Spinal cord (tissue), 10 donors: ENCODE measurements around the gene GRK3. TPM values are rescaled to one million over a fixed set of nuclear protein-coding genes. Genes with fewer than 3 reads are reported as not detected.
A peak's percentile ranks its signal among the peaks of the same experiment; 100 is the strongest.

Source experiments
- DNase-seq, 6 donors: peaks; one replicate each; pipeline versions ENCODE4 v3.0.0 to v3.0.0-alpha.2; 2013 to 2015; ENCODE audit warnings: low spot score in 6 of 6, low read depth in 4 of 6
- H3K27ac ChIP-seq: one replicate; pipeline ENCODE4 v1.5.1; 2013; ENCODE audit warnings: low read depth, low read length, control low read depth
- H3K27me3 ChIP-seq: one replicate; pipeline ENCODE4 v1.6.1; 2013; ENCODE audit warnings: low read length; ENCODE audit not compliant: control insufficient read depth, insufficient read depth
- H3K36me3 ChIP-seq: one replicate; pipeline ENCODE4 v1.6.1; 2013; ENCODE audit warnings: low read length; ENCODE audit not compliant: control insufficient read depth, insufficient read depth
- H3K4me1 ChIP-seq: one replicate; pipeline ENCODE4 v1.6.1; 2013; ENCODE audit warnings: low read length; ENCODE audit not compliant: control insufficient read depth, insufficient read depth
- H3K4me3 ChIP-seq: one replicate; pipeline ENCODE4 v1.5.1; 2013; ENCODE audit warnings: low read depth, low read length, control low read depth
- H3K9me3 ChIP-seq: one replicate; pipeline ENCODE4 v1.6.1; 2013; ENCODE audit warnings: low read length; ENCODE audit not compliant: control insufficient read depth, insufficient read depth
- WGBS: methylation state at CpG from one replicate; pipeline ENCODE4 v1.1.5; 2013; ENCODE audit warnings: missing lambda C conversion rate; ENCODE audit not compliant: insufficient coverage; 5-methylcytosine and 5-hydroxymethylcytosine counted together
- polyA plus RNA-seq, 2 donors: library from polyadenylated mRNA; unstranded; fragments of 120-200 nt; gene quantifications; one replicate each; pipeline ENCODE4 v1.2.1, GENCODE V29; 2013; ENCODE audit not compliant: insufficient read length in 2 of 2
- total RNA-seq, 2 donors: library from RNA; depleted of rRNA in 1 of 2; stranded (reverse); fragments of 120-200 nt in 1 of 2; fragments of >200 nt in 1 of 2; gene quantifications; one replicate each; pipeline versions ENCODE4 v1.2.3 to v1.2.4, GENCODE V29; 2013 to 2014
- donor health status: healthy.

Gene GRK3
- total and polyA plus RNA-seq, 4 donors = 13.6 to 33.7 (median 31.8) TPM

DNA sequence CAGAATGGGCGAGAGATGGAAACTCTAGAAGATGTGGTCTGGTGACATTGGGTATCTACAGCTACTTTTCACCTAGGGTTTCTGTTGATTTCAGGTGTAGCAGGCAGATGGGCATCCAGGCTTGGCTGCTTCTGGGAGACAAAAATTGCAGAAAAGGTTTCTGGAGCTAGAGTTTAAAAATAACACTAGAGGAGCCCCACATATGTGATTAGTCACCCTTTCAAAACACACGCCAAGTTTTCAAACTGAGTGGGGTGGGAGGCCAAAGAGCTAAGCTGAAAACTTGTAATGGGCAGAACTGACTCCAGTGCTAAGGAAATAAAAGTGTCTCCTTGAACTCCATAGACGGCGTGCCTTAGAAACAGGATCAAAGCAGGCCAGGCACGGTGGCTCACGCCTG is 80.8 kb downstream of the GRK3 start:
- no peaks in the 10 kb centered on the region for H3K27me3 ChIP-seq
- no peak overlapping the region for H3K4me3 ChIP-seq
- DNase-seq = no peak
- no peaks in the 10 kb centered on the region for H3K36me3 ChIP-seq
- H3K9me3 ChIP-seq = no peaks in the 10 kb centered on the region
- H3K4me1 ChIP-seq = no peaks in the 10 kb centered on the region
- WGBS = 91% methylated on average over 1 of the region's 6 CpGs
- no peak overlapping the region for H3K27ac ChIP-seq

DNA sequence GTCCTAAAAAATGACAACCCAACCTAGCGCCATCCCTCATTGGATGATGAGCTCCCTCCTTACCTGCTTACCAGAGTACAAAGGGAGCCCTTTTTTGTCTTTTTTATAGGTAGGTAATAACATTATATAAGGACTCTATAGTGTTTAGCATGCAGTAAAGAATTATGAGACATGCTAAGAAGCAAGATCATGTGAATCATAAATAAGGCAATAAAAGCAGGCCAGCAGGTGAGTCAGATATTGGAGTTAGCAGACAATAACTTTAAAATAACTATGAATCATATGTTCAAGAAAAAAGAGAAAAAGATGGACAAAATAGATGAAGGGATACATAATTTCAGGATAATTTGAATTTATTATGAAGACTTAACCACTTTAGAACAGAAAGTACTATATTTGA is 81.5 kb downstream of the GRK3 start:
- no peaks in the 10 kb centered on the region for H3K4me1 ChIP-seq
- WGBS = no CpG with 5 or more reads among the region's 1 CpG
- no peaks in the 10 kb centered on the region for H3K36me3 ChIP-seq
- H3K27me3 ChIP-seq = no peaks in the 10 kb centered on the region
- H3K9me3 ChIP-seq = no peaks in the 10 kb centered on the region
- no peak overlapping the region for H3K4me3 ChIP-seq
- no peak overlapping the region for H3K27ac ChIP-seq
- DNase-seq = no peak

DNA sequence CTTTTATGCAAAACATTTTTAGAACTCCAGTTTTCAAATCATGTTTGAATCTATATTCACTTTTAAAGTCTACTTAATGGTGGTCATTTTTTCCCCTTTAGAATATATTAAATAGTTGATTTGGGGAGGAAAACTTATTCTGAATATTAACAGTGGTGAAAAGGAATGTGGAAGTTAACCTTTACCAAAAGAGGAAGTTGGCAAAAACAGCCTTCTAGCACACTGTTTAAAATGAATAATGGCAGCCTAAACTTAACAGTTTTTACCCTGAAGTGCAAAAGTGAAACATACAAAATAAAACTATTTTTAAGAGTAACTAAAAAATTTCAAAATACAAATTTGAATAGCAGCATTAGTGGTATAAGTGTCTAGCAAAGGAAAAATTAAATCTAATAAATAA is 86.4 kb downstream of the GRK3 start:
- Histone ChIP-seq H3K9me3 (no peaks in the 10 kb centered on the region), H3K36me3 (no peaks in the 10 kb centered on the region), H3K4me3 (no peak overlapping the region), H3K27me3 (no peaks in the 10 kb centered on the region), H3K27ac (no peak overlapping the region), H3K4me1 (no peaks in the 10 kb centered on the region)
- no peak for DNase-seq

DNA sequence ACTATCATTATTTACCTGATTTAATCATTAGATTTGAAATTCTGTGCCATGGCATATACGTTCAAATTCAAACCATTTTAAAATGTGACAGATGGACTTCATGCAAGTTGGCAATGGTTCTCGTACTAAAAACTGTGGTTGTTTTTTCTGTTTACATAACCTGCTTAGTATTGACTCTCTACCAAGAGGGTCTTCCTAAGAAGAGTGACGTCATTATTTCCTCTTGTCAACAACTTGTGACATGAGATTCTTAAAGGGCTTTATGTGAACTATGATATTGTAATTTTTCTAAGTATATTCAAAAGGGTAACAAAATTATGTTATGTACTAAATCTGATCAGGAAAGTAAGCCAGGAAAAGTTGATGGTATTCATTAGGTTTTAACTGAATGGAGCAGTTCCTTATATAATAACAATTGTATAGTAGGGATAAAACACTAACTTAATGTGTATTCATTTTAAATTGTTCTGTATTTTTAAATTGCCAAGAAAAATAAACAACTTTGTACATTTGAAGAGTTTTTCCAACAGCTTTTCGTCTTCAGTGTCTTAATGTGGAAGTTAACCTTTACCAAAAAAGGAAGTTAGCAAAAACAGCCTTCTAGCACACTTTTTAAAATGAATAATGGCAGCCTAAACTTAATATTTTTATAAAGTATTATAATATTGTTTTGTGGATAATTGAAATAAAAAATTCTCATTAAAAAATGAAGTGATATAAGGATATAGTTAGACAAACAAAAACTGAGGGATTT is 87.0 kb downstream of the GRK3 start:
- H3K27me3 ChIP-seq = no peaks in the 10 kb centered on the region
- H3K9me3 ChIP-seq = no peaks in the 10 kb centered on the region
- no peaks in the 10 kb centered on the region for H3K36me3 ChIP-seq
- H3K27ac ChIP-seq = no peak overlapping the region
- no peak overlapping the region for H3K4me3 ChIP-seq
- WGBS = no CpG with 5 or more reads among the region's 4 CpGs
- no peak for DNase-seq
- no peaks in the 10 kb centered on the region for H3K4me1 ChIP-seq

DNA sequence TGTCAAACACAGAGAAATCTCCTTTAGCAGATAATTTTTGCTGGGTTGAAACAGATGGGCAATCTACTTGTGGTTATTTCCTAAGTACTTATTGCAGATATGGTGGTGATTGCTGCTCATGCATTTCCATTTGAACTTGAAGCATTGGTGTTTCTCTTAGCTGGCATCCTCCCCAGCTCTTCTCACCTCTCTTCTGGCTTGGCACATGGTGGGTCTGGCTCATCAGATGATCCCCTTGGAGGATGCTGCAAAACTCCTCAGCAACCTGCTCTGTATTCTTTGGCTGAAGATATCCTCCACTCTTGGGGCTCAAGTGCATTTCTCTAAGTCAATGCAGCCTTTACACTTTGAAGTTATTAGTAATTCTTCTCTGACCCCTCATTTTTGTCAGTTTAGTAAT is 90.2 kb downstream of the GRK3 start:
- H3K9me3 ChIP-seq = no peaks in the 10 kb centered on the region
- H3K27ac ChIP-seq = no peak overlapping the region
- no peaks in the 10 kb centered on the region for H3K36me3 ChIP-seq
- H3K4me1 ChIP-seq = no peaks in the 10 kb centered on the region
- no peaks in the 10 kb centered on the region for H3K27me3 ChIP-seq
- H3K4me3 ChIP-seq = no peak overlapping the region
- DNase-seq = peak in 1 of 6 donors; percentile 64

DNA sequence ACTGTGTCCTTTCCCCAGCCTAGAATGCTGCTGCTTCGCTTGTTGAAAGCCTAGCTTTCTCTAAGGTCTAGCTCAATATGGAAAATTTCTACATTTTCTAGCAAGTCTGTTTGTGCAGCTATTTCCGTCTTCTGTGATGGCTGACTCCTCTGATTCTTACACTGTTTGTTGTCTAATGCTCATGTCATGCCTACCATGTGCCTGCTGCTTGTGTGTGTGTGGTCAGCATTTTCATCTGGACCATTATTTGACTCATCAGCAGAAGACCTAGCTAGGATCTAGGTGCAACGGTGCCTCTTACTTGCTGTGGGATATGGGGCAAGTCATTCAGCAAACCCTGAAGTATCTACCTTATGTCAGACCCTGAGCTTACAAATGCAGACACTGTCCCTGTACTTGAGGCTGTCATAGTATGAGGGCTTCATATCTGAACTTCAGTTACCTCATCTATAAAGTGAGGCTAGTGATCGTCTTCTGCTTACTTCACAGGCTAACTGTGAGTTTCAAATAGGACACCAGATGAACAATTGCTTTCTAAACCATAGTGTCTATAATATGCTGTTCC is 91.0 kb downstream of the GRK3 start:
- WGBS = 94% methylated on average over 2 of the region's 4 CpGs
- Histone ChIP-seq H3K4me3 (no peak overlapping the region), H3K36me3 (no peaks in the 10 kb centered on the region), H3K9me3 (no peaks in the 10 kb centered on the region), H3K4me1 (no peaks in the 10 kb centered on the region), H3K27ac (no peak overlapping the region), H3K27me3 (no peaks in the 10 kb centered on the region)
- DNase-seq = no peak

DNA sequence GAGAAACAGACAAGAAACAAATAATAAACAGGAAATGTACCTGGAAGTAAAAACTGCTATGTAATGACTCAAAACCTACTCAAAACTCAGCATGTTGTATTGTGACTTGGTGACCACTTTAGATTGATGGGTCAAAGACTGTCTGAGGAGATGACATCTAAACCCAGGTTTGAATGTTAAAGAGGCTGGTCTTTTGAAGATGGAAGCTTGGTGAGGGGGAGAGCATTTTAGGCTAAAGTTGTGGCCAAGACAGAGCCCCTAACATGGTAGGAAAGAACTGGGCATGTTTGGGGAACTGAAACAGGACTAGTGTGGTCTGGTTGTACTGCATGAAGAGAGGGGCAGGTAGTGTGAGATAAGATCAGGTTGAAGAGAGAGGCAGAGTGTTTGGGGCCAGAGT is 92.2 kb downstream of the GRK3 start:
- Histone ChIP-seq H3K36me3 (no peaks in the 10 kb centered on the region), H3K27ac (no peak overlapping the region), H3K27me3 (no peaks in the 10 kb centered on the region), H3K9me3 (no peaks in the 10 kb centered on the region), H3K4me3 (no peak overlapping the region), H3K4me1 (no peaks in the 10 kb centered on the region)
- no peak for DNase-seq

DNA sequence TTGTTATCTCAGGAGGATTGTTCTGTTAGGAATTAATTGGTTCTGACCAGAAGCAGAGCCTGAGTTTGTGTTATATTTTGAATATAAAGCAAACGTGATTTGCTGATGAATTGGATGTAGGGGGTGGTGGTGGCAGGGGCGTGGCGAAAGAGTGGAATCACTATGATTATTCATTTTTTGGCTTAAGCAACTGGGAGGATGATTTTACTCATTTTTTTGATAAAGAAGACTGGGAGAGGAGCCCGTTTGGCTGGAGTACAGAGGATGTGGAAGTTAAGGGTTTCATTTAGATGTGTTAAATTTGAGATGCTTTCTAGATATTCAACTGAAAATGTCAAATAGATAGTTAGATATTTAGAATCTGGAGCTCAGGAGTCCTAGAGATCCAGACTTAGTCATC is 94.2 kb downstream of the GRK3 start:
- Histone ChIP-seq H3K27me3 (no peaks in the 10 kb centered on the region), H3K4me1 (no peaks in the 10 kb centered on the region), H3K27ac (no peak overlapping the region), H3K4me3 (no peak overlapping the region), H3K36me3 (no peaks in the 10 kb centered on the region), H3K9me3 (no peaks in the 10 kb centered on the region)
- DNase-seq = peak in 1 of 6 donors; percentile 61
- 89% methylated on average over 4 of the region's 4 CpGs for WGBS

DNA sequence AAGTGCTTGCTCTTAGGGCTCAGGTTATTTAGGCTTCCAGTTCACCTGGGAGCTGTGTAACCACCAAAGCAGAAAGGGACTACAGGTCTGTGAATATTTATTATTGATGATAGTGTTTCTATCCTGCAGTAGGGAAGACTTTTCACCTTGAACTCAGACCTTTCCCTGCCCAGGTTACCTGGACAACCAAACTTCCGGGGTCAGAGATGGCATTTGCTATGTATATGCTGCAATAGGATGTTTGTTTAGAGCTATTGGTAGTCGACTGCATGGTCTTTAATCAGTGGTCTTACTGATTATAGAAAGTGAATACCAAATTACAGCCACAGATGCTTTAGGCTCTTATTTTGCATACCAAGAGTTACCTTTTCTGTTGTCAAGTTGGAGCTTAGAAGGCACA is 94.9 kb downstream of the GRK3 start:
- Histone ChIP-seq H3K9me3 (no peaks in the 10 kb centered on the region), H3K4me3 (no peak overlapping the region), H3K27me3 (no peaks in the 10 kb centered on the region), H3K27ac (no peak overlapping the region), H3K36me3 (no peaks in the 10 kb centered on the region), H3K4me1 (no peaks in the 10 kb centered on the region)
- WGBS = no CpG with 5 or more reads among the region's 2 CpGs
- DNase-seq = no peak

DNA sequence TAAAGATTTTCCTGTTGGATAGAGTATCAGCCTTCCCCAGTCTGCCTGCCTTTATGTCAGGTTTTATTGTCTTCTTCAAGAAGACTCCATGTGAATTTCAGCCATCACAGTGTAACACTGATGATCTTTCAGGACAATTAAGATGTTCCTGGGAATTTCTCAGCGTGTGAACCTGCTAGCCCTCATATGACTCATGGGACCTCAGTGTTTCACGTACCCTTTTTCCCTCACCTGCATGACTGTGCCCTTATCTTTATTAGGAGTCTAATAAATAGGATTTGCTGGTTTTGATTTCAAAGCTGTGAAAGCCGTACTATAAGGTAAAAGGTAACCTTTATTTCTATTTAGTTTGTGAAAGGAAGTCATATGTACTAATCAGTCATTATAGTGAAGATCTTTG is 95.9 kb downstream of the GRK3 start:
- H3K4me1 ChIP-seq = no peaks in the 10 kb centered on the region
- H3K9me3 ChIP-seq = no peaks in the 10 kb centered on the region
- DNase-seq = no peak
- H3K36me3 ChIP-seq = no peaks in the 10 kb centered on the region
- H3K4me3 ChIP-seq = no peak overlapping the region
- no peaks in the 10 kb centered on the region for H3K27me3 ChIP-seq
- WGBS = no CpG with 5 or more reads among the region's 3 CpGs
- no peak overlapping the region for H3K27ac ChIP-seq
